Hepatocyte (in vitro differentiated cells): ENCODE measurements around the gene OR51V1.

Experiments
- CTCF ChIP-seq: fragments of 200-600 bp; sonication (generic); IDR thresholded peaks from 2 replicates; pipeline ENCODE4 v1.5.1; 2016; ENCODE audit warnings: antibody characterized with exemption, mild to moderate bottlenecking; ENCODE audit not compliant: poor library complexity
- EZH2 ChIP-seq: fragments of 200-600 bp; sonication (generic); IDR thresholded peaks from 2 replicates; pipeline ENCODE4 v1.6.1; 2016; ENCODE audit warnings: antibody characterized with exemption, mild to moderate bottlenecking, borderline replicate concordance
- EZH2phosphoT487 ChIP-seq: fragments of 200-600 bp; sonication (generic); IDR thresholded peaks from one replicate; pipeline ENCODE4 v1.6.1; 2018; ENCODE audit warnings: antibody characterized with exemption, mild to moderate bottlenecking, low read depth, moderate library complexity; ENCODE audit not compliant: unreplicated experiment, severe bottlenecking

GRCh38 chr11:5233307-5233706, 32.8 kb upstream of the OR51V1 start:
- TF ChIP-seq EZH2: no peak
- TF ChIP-seq CTCF: no peak
- TF ChIP-seq EZH2phosphoT487: no peak
